Endothelial cell of coronary artery (primary cell): ENCODE measurements around the gene AFDN. TPM values are rescaled to one million over a fixed set of nuclear protein-coding genes. Genes with fewer than 3 reads are reported as not detected.

Experiments used
- total RNA-seq: library from RNA; depleted of rRNA; stranded (reverse); fragments of >200 nt; gene quantifications from 2 replicates; pipeline ENCODE4 v1.2.3, GENCODE V29; 2014

Gene AFDN, protein sequence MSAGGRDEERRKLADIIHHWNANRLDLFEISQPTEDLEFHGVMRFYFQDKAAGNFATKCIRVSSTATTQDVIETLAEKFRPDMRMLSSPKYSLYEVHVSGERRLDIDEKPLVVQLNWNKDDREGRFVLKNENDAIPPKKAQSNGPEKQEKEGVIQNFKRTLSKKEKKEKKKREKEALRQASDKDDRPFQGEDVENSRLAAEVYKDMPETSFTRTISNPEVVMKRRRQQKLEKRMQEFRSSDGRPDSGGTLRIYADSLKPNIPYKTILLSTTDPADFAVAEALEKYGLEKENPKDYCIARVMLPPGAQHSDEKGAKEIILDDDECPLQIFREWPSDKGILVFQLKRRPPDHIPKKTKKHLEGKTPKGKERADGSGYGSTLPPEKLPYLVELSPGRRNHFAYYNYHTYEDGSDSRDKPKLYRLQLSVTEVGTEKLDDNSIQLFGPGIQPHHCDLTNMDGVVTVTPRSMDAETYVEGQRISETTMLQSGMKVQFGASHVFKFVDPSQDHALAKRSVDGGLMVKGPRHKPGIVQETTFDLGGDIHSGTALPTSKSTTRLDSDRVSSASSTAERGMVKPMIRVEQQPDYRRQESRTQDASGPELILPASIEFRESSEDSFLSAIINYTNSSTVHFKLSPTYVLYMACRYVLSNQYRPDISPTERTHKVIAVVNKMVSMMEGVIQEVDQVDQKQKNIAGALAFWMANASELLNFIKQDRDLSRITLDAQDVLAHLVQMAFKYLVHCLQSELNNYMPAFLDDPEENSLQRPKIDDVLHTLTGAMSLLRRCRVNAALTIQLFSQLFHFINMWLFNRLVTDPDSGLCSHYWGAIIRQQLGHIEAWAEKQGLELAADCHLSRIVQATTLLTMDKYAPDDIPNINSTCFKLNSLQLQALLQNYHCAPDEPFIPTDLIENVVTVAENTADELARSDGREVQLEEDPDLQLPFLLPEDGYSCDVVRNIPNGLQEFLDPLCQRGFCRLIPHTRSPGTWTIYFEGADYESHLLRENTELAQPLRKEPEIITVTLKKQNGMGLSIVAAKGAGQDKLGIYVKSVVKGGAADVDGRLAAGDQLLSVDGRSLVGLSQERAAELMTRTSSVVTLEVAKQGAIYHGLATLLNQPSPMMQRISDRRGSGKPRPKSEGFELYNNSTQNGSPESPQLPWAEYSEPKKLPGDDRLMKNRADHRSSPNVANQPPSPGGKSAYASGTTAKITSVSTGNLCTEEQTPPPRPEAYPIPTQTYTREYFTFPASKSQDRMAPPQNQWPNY (N-terminal part only)
- 109 and 127 TPM in 2 replicates for total RNA-seq

DNA sequence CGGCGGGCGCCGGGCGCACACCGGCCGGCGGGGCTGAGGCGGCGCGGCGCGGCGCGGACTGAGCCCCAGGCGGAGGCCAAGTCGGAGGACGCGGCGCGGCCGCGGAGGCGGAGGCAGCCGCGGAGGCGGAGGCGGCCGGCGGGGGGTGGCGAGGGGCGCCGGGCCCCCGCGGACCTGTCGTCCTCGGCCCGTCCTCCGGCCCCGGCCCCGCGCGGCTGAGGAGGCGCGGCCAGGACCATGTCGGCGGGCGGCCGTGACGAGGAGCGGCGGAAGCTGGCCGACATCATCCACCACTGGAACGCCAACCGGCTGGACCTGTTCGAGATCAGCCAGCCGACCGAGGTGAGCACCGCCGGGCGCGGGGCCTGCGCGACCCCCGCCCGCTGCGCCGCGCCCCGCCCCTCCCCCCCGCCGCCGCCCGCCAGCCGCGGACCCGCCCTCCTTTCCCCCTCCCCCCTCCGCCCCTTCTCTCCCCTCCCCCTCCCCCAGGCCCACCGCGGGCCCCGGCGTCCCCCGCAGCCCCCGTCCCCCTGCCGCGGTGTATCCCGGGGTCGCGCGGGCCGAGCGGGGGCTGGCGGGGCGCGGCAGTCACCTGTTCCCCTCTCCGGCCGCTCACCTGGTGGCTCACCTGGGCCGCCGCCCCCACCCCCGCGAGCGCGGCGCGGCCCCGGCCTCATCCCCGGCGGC is at the start of gene AFDN:
Gene AFDN, plus strand, starts transcription at position 16 of the 687 bp plus-strand sequence. Its CDS starts 222 bp downstream, at position 238.

DNA sequence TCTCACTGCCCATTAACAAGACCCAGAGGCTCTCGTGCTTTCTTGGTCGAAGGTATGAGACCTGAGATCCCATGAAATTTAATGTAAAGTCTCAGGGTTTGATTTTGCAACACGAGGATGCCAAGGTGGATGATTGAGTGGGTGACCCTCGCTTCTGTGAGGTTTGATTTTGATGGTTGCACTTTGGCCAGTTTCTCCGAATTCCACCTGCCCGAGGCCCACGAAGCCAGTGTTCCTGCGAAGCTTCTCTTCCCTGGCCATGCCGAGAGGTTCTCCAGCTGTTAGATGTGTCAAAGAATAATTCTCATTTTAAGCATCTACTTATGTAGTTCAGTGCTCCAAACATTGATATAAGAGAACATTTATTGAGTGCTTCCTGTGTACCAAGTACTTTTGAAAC is 170.9 kb downstream of the AFDN start, which contains the start of gene KIF25:
Gene KIF25, plus strand, starts transcription at position 30 of the 400 bp plus-strand sequence. CDS start 31,915 bp downstream, outside the sequence.

Other genes starting within 250 kb of the AFDN start
- not detected in 2 replicates for gene KIF25, start 170.8 kb downstream of the AFDN start, total RNA-seq